HEK293 (cell line): ENCODE measurements around the gene FTCD.

ENCODE experiments used
- EGR2 ChIP-seq: fragments of 450-650 bp; formaldehyde crosslinking; IDR thresholded peaks from 2 replicates; pipeline ENCODE4 v1.5.1; 2016; ENCODE audit warnings: low read depth, missing biosample characterization, missing genetic modification characterization
- FEZF1 ChIP-seq: fragments of 450-650 bp; formaldehyde crosslinking; IDR thresholded peaks from 2 replicates; pipeline ENCODE4 v1.5.1; 2016; ENCODE audit warnings: missing biosample characterization, missing genetic modification characterization
- HIC1 ChIP-seq: fragments of 450-650 bp; formaldehyde crosslinking; IDR thresholded peaks from 2 replicates; pipeline ENCODE4 v1.5.1; 2016; ENCODE audit warnings: missing biosample characterization, missing genetic modification characterization
- KLF1 ChIP-seq: fragments of 450-650 bp; formaldehyde crosslinking; IDR thresholded peaks from 2 replicates; pipeline ENCODE4 v1.5.1; 2016; ENCODE audit warnings: missing biosample characterization, missing genetic modification characterization
- KLF8 ChIP-seq: fragments of 450-650 bp; formaldehyde crosslinking; IDR thresholded peaks from 2 replicates; pipeline ENCODE4 v1.5.1; 2016; ENCODE audit warnings: missing biosample characterization, missing genetic modification characterization
- KLF9 ChIP-seq: fragments of 450-650 bp; formaldehyde crosslinking; IDR thresholded peaks from 2 replicates; pipeline ENCODE4 v1.5.1; 2016; ENCODE audit warnings: missing biosample characterization, missing genetic modification characterization, low read depth
- SP2 ChIP-seq: fragments of 450-650 bp; formaldehyde crosslinking; IDR thresholded peaks from 2 replicates; pipeline ENCODE4 v1.5.1; 2016; ENCODE audit warnings: missing biosample characterization, missing genetic modification characterization
- ZBTB1 ChIP-seq: fragments of 450-650 bp; formaldehyde crosslinking; IDR thresholded peaks from 2 replicates; pipeline ENCODE4 v1.5.1; 2016; ENCODE audit warnings: missing biosample characterization, missing genetic modification characterization
- ZBTB10 ChIP-seq: fragments of 450-650 bp; formaldehyde crosslinking; IDR thresholded peaks from 2 replicates; pipeline ENCODE4 v1.5.1; 2016; ENCODE audit warnings: missing biosample characterization, missing genetic modification characterization
- ZBTB8A ChIP-seq: fragments of 450-650 bp; formaldehyde crosslinking; IDR thresholded peaks from 2 replicates; pipeline ENCODE4 v1.5.1; 2016; ENCODE audit warnings: missing biosample characterization, missing genetic modification characterization
- ZIC2 ChIP-seq: fragments of 450-650 bp; formaldehyde crosslinking; IDR thresholded peaks from 2 replicates; pipeline ENCODE4 v1.5.1; 2016; ENCODE audit warnings: missing biosample characterization, missing genetic modification characterization
- ZNF155 ChIP-seq: fragments of 450-650 bp; formaldehyde crosslinking; IDR thresholded peaks from 2 replicates; pipeline ENCODE4 v1.5.1; 2016; ENCODE audit warnings: missing biosample characterization, missing genetic modification characterization
- ZNF211 ChIP-seq: fragments of 450-650 bp; formaldehyde crosslinking; IDR thresholded peaks from 2 replicates; pipeline ENCODE4 v1.5.1; 2016; ENCODE audit warnings: low read depth, missing biosample characterization, missing genetic modification characterization
- ZNF239 ChIP-seq: fragments of 450-650 bp; formaldehyde crosslinking; IDR thresholded peaks from 2 replicates; pipeline ENCODE4 v1.5.1; 2016; ENCODE audit warnings: missing biosample characterization, missing genetic modification characterization
- ZNF248 ChIP-seq: fragments of 450-650 bp; formaldehyde crosslinking; IDR thresholded peaks from 2 replicates; pipeline ENCODE4 v1.5.1; 2017; ENCODE audit warnings: missing biosample characterization, missing genetic modification characterization
- ZNF302 ChIP-seq: fragments of 450-650 bp; formaldehyde crosslinking; IDR thresholded peaks from 2 replicates; pipeline ENCODE4 v1.5.1; 2016; ENCODE audit warnings: missing biosample characterization, missing genetic modification characterization, low read depth
- ZNF311 ChIP-seq: fragments of 450-650 bp; formaldehyde crosslinking; IDR thresholded peaks from 2 replicates; pipeline ENCODE4 v1.5.1; 2017; ENCODE audit warnings: missing biosample characterization, missing genetic modification characterization, borderline replicate concordance
- ZNF366 ChIP-seq: fragments of 450-650 bp; formaldehyde crosslinking; conservative IDR thresholded peaks from 2 replicates; pipeline ENCODE4 v1.5.1; 2016; ENCODE audit warnings: missing biosample characterization, missing genetic modification characterization
- ZNF398 ChIP-seq: fragments of 450-650 bp; formaldehyde crosslinking; IDR thresholded peaks from 2 replicates; pipeline ENCODE4 v1.5.1; 2017; ENCODE audit warnings: missing biosample characterization, missing genetic modification characterization
- ZNF404 ChIP-seq: fragments of 450-650 bp; formaldehyde crosslinking; IDR thresholded peaks from 2 replicates; pipeline ENCODE4 v1.5.1; 2017; ENCODE audit warnings: missing biosample characterization, missing genetic modification characterization
- ZNF521 ChIP-seq: fragments of 450-650 bp; formaldehyde crosslinking; IDR thresholded peaks from 2 replicates; pipeline ENCODE4 v1.5.1; 2017; ENCODE audit warnings: missing biosample characterization, mild to moderate bottlenecking, missing genetic modification characterization
- ZNF544 ChIP-seq: fragments of 450-650 bp; formaldehyde crosslinking; IDR thresholded peaks from 2 replicates; pipeline ENCODE4 v1.5.0; 2017; ENCODE audit warnings: missing biosample characterization, missing genetic modification characterization
- ZNF555 ChIP-seq: fragments of 450-650 bp; formaldehyde crosslinking; conservative IDR thresholded peaks from 2 replicates; pipeline ENCODE4 v1.5.1; 2017; ENCODE audit warnings: missing biosample characterization, mild to moderate bottlenecking, missing genetic modification characterization, inconsistent platforms
- ZNF561 ChIP-seq: fragments of 450-650 bp; IDR thresholded peaks from 2 replicates; pipeline ENCODE4 v1.5.1; 2018; ENCODE audit warnings: missing biosample characterization, missing genetic modification characterization, borderline replicate concordance
- ZNF658 ChIP-seq: fragments of 450-650 bp; formaldehyde crosslinking; IDR thresholded peaks from 2 replicates; pipeline ENCODE4; 2016; ENCODE audit warnings: missing biosample characterization, missing genetic modification characterization
- ZNF707 ChIP-seq: fragments of 450-650 bp; formaldehyde crosslinking; IDR thresholded peaks from 2 replicates; pipeline ENCODE4 v1.5.1; 2016; ENCODE audit warnings: missing biosample characterization, missing genetic modification characterization
- ZNF768 ChIP-seq: fragments of 450-650 bp; formaldehyde crosslinking; IDR thresholded peaks from 2 replicates; pipeline ENCODE4 v1.5.1; 2018; ENCODE audit warnings: missing biosample characterization, mild to moderate bottlenecking, missing genetic modification characterization
- ZNF776 ChIP-seq: fragments of 450-650 bp; formaldehyde crosslinking; IDR thresholded peaks from 2 replicates; pipeline ENCODE4 v1.5.0; 2017; ENCODE audit warnings: missing biosample characterization, missing genetic modification characterization, borderline replicate concordance
- TF ChIP-seq, protein P1 (sequence below): fragments of 450-650 bp; formaldehyde crosslinking; IDR thresholded peaks from 2 replicates; pipeline ENCODE4 v1.5.1; 2016; ENCODE audit warnings: missing biosample characterization, missing genetic modification characterization
- TF ChIP-seq, protein P2 (sequence below): fragments of 450-650 bp; formaldehyde crosslinking; IDR thresholded peaks from 2 replicates; pipeline ENCODE4 v1.5.1; 2016; ENCODE audit warnings: missing biosample characterization, missing genetic modification characterization

Gene FTCD

DNA sequence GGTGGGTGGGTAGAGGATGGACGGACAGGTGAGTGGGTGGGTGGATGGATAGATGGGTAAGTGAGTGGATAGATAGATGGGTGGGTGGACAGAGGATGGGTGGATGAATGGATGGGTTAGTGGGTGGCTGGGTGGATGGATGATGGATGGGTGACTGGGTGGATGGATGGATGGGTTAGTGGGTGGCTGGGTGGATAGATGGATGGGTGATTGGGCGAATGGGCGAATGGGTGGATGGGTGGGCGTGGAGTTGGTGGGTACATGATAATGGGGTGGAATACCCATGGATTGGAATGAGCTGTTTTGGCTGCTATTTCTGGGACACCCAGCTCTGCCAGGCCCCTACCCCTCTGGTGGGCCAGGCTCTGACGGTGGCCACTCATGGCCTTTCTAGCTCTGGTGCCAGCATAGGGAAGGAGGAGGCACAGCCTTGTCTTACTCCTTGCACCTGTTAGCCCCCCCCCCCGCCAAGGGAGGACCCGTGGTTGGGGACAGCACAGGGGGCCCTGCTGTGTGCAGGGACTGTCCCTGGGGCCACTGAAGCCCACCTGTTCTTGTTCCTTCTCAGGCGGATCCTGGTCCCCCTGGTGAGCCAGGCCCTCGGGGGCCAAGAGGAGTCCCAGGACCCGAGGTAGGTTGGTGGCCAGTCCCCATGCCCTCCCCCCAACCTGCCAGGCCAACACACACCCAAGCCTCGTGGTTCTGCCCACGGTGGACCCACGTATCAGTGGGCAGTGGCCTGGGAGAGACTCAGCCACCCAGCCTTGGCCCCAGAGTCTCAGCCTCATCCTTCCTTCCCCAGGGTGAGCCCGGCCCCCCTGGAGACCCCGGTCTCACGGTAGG lies 31.1 kb downstream of the FTCD start (continued):
- TF ChIP-seq, protein P1, sequence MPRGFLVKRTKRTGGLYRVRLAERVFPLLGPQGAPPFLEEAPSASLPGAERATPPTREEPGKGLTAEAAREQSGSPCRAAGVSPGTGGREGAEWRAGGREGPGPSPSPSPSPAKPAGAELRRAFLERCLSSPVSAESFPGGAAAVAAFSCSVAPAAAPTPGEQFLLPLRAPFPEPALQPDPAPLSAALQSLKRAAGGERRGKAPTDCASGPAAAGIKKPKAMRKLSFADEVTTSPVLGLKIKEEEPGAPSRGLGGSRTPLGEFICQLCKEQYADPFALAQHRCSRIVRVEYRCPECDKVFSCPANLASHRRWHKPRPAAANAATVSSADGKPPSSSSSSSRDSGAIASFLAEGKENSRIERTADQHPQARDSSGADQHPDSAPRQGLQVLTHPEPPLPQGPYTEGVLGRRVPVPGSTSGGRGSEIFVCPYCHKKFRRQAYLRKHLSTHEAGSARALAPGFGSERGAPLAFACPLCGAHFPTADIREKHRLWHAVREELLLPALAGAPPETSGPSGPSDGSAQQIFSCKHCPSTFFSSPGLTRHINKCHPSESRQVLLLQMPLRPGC (tag by site-specific recombination): no peak
- no peak for TF ChIP-seq FEZF1
- TF ChIP-seq HIC1 (tag by site-specific recombination): 0 out of 2 replicates have a peak, but pooled peaks have one; percentile 60
- TF ChIP-seq ZBTB1 (tag by site-specific recombination): no peak
- TF ChIP-seq KLF1: 0 out of 2 replicates have a peak, but pooled peaks have one; percentile 12
- TF ChIP-seq ZBTB8A (tag by site-specific recombination): no peak
- no peak for TF ChIP-seq ZNF521 (tag by site-specific recombination)
- TF ChIP-seq ZNF768: no peak
- TF ChIP-seq ZNF239 (tag by site-specific recombination): no peak
- 0 out of 2 replicates have a peak, but pooled peaks have one; percentile 59 for TF ChIP-seq ZNF658 (tag by site-specific recombination)
- peak; percentile 96 for TF ChIP-seq ZNF366
- TF ChIP-seq ZIC2 (tag by site-specific recombination): no peak
- no peak for TF ChIP-seq ZNF248 (tag by site-specific recombination)
- TF ChIP-seq ZBTB10 (tag by site-specific recombination): no peak
- no peak for TF ChIP-seq ZNF398 (tag by site-specific recombination)
- no peak for TF ChIP-seq ZNF561 (tag by site-specific recombination)
- no peak for TF ChIP-seq ZNF404 (tag by site-specific recombination)
- peak; percentile 44 for TF ChIP-seq SP2 (tag by site-specific recombination)
- no peak for TF ChIP-seq ZNF211 (tag by site-specific recombination)
- TF ChIP-seq KLF8 (tag by site-specific recombination): 0 out of 2 replicates have a peak, but pooled peaks have one; percentile 24
- no peak for TF ChIP-seq ZNF776
- peak; percentile 100 for TF ChIP-seq EGR2 (tag by site-specific recombination)
- 0 out of 2 replicates have a peak, but pooled peaks have one; percentile 55 for TF ChIP-seq ZNF311 (tag by site-specific recombination)
- no peak for TF ChIP-seq ZNF302 (tag by site-specific recombination)
- no peak for TF ChIP-seq KLF9 (tag by site-specific recombination)
- TF ChIP-seq, protein P2, sequence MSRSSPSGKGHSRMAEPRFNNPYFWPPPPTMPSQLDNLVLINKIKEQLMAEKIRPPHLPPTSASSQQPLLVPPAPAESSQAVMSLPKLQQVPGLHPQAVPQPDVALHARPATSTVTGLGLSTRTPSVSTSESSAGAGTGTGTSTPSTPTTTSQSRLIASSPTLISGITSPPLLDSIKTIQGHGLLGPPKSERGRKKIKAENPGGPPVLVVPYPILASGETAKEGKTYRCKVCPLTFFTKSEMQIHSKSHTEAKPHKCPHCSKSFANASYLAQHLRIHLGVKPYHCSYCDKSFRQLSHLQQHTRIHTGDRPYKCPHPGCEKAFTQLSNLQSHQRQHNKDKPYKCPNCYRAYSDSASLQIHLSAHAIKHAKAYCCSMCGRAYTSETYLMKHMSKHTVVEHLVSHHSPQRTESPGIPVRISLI (tag by site-specific recombination): no peak
- TF ChIP-seq ZNF544 (tag by site-specific recombination): 0 out of 2 replicates have a peak, but pooled peaks have one; percentile 25
- TF ChIP-seq ZNF707 (tag by site-specific recombination): no peak
- no peak for TF ChIP-seq ZNF555 (tag by site-specific recombination)
- TF ChIP-seq ZNF155 (tag by site-specific recombination): no peak
